Inferior parietal cortex (tissue), 1 donor: Measurements from ENCODE around the gene ANKRD11.
"Not testable (repeated sequence)": the region's sequence is repeated elsewhere in the genome, so short reads cannot be mapped to it uniquely, and the experiment has no call there.

Source experiments
- DNase-seq: peaks from one replicate; pipeline ENCODE4 v3.0.0-alpha.2; 2016; ENCODE audit errors: extremely low spot score

The ANKRD11 gene

DNA sequence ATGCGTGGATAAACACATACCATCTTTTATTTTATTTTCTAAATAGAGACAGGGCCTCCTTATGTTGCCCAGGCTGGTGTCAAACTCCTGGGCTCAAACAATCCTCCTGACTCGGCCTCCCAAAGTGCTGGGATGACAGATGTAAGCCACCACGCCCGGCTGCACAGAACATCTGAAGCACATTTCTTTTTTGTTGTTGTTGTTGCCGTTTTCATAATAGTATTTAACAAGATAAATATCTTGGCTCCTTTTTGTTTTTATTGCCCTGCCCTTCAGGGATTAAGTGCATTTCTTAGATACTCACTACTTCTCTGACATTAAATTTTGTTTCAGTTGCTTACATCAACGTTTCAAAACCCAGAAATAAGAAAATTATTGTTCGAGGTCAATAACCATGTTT lies 37.4 kb downstream of the ANKRD11 start:
- DNase-seq, result no peak

DNA sequence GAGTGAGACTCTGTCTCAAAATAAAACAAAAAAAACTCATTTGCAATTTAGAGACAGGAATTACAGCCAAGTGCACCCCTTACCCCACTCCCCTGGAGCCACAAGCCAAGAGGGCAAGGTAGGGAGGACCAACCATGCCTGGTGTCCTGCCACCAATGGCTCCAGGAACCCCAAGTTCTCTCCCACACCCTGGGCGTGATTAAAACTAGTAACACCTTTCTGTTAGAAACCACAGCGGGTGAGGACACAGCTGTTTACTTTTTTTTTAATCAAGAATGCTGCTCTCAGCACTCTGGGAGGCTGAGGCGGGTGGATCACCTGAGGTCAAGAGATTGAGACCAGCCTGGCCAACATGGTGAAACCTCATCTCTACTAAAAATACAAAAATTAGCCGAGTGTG lies 38.1 kb downstream of the ANKRD11 start:
- DNase-seq, result no peak

DNA sequence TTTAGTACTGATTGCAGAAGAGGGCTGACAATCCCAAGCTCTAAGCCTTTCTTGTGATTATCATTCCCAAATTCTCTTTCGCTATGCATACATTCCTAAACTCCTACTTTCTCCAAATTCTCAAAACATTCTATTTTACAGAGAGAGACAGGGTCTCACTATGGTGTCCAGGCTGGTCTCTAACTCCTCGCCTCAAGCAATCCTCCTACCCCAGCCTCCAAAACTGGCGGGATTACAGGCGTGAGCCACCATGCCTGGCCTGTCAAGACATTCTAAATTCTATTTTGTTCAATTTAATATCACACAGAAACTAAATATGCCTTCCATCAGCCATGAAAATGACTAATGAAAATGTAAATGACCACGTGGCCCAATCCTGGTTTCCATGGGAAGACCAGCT lies 39.8 kb downstream of the ANKRD11 start:
- DNase-seq, result no peak

- no peak for DNase-seq
Observed at GRCh38 chr16:89449726-89450335, 40.5 kb downstream of the ANKRD11 start.

DNA sequence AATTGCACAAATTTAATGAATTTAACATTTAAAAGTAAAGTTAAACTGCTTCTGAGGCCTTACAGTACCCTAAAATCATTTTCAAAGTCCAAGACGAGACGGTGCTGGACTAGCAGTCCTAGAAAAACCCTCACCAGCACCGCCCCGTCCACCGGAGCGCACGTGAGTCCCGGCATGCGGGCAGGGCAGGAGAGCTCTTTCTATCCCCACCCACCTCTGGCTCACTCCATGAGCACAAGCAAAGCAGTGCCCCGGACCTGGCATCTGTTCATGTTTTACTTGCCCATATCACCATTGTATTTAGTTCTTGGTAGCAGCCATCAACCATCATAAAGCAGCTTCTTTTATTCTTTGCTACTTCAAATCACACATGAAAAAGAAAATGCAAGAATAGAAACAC lies 41.7 kb downstream of the ANKRD11 start:
- no peak for DNase-seq

DNA sequence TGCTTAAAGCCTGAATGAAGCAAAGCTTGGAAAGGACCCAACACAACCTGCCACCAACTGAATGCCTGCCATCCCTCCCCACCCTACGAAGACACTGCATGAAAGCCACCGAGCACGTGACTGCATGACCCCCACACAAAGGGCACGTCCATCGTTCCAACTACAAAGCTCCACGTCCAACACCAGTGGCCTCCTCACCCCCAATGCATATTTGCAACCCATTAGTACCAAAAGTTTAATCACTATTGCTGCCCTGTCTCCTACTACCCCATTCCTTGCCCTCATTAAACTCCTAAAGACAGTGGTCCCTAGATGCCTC lies 43.4 kb downstream of the ANKRD11 start:
- DNase-seq, result no peak

DNA sequence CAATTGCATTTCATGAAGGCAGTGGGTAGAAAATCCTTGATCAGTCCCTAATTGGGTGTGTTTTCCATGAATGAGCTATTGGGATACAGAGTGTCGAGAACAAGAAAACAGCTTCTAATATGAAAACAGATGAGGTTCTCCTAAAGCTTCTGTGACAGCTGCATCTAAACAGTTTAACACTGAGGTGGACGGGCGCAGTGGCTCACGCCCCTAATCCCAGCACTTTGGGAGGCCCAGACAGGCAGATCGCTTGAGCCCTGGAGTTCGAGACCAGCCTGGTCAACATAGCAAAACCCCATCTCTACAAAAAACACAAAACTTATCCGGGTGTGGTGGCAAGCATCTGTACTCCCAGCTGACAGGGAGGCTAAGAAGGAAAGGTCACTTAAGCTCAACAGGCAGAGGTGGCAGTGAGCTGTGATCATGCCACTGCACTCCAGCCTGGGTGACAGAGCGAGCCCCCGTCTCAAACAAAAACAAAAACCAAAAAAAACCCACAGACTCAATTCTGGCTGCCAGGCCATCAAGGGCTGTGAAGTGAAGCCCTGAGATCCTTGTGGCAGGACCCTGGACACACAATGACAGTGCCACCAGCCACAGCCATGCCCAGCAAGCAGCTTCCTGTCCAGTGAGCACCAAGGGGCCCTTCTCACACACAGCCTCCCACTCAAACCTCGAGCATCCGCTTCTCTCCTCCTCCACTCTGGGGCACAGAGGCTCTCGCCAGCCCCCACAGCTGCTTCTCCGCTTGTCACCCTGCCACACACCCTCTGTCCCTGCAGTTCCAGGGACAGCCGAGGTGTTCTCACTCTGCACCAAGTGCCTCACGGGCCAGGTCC lies 44.0 kb downstream of the ANKRD11 start:
- no peak for DNase-seq

DNA sequence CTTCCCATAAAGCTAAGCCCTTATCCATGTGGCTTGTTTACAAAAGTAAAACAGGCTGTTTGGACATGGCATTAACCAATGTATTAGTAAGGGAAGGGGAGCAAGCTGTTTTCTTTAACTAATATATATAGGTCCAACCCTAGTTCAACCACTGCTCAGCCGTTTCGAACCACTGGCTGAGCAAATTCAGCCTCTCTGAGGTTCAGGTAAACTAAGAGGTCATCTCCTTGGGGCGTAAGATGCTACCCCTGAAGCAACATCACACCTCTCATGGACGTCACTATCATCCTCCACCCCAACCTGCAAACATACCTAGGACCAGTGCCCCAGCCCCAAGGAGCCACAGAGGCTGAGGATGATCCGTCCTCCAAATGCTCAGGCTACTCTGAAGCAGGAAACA lies 45.2 kb downstream of the ANKRD11 start:
- DNase-seq, result no peak

DNA sequence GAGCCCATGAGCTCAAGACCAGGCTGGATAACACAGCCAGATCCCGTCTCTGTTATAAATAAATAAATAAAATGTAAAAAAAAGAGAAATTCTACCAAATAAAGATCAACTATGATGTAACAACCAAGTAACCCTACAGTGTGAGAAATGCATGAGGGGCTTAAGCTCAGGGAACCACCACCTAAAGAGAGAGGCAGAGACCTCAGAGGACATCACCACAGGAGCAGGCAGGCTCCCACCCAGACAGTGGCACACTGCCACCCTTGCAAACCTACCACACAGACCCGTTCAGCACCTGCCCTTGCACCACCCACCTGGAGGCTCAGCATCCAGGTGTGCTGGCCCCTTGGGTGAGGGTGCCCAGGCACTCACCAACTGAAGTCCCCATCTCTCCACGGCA lies 45.6 kb downstream of the ANKRD11 start:
- no peak for DNase-seq

DNA sequence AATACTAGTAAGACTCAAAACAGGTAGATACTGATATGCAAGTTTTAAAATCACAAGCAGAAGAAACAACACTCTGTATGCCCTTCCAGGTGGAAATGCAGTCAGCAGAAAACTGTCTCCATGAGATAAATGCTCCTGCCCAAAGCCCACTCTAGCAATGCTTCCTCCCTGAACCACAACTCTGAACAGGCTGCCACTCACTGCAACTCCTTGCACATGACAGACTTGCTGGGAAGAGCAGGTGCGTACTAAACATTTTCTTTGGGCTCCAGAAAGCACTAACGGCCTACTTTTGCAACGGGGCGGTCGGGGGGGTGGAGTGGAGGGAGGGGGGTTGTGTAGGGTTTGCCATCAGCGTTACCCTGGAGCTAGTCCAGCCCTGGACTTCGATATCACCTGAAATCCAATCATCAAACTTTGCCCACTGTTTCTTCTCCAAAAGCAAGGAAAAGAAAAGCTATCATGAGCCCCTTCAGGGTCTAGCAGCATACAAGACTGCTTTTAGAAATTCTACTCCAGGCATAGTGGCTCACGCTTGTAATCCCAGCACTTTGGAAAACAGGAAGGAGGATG lies 46.1 kb downstream of the ANKRD11 start:
- DNase-seq, result no peak

GRCh38 chr16:89443727-89444084 lies 46.7 kb downstream of the ANKRD11 start:
- DNase-seq, result no peak

GRCh38 chr16:89442990-89443726 lies 47.2 kb downstream of the ANKRD11 start:
- DNase-seq, result no peak

DNA sequence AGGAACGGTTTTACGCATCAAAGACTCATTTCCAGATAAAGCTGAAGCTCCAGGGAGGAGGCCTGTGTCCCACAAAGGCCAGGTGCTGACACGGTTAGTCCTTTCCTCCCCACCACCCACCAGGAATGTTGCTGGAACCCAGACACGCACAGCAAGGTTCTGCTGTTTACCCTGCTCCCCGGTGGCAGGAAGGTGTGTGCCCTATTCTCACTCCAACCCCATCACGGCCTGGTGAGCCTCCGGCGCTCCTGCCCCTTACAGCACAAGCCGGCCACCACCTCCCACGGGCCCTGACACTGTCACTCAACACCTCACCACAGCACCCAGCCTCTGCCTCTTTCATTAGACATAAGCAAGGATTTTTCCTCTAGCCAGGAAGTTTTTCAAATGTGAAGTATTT lies 47.8 kb downstream of the ANKRD11 start:
- DNase-seq, result no peak

GRCh38 chr16:89439659-89440058 lies 50.7 kb downstream of the ANKRD11 start:
- no peak for DNase-seq

DNA sequence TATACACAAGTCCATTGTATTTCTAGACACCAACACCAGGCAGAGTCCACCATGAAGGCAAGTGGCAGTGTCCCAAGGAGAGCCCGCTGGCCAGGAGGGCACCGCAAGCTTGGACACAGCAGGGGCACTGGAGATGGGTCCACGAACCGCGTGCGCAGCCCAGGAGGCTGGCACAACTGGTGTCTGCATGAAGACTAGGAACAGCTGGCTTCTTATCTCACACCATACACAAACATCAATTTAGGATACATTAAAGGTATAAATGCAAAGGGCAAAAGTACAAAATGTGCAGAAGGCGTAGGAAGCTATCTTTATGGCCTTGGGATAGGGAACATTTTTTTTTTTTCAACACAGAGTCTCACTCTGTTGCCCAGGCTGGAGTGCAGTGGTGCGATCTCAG lies 52.4 kb downstream of the ANKRD11 start:
- DNase-seq, result no peak

DNA sequence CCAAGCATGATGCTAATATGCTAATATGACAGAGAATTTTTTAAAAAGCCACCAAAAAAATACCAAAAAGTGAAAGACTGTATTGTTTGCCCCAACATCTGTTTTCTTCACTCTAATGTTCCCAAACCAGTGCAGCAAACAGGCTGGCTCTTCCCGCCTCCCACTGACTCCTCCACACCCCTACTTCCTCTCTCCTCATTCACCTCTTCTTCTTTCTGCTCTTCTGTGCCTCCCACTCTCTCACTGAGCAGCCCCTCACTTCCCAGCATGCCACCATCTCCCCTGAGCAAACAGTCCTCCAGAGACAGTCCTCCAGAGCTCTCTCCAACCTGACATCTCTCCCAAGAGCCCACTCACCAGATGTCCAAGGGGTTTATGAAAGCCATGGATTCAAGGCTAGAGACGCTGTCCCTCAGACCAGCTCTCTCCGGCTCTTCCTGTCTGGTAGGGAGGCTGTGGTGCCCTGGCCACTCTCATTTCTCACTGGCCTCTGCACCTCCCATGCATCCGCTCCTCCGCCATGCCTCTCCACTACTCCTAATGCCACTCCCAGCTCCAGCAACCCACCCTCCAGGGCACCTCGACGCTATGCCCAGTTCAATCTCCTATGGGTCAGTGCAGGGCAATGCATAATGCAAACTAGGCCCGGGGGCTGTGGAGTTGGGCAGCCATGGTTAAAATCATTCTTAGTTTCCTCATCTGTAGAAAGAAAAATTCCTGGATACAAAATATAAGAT lies 52.9 kb downstream of the ANKRD11 start:
- DNase-seq, result no peak

DNA sequence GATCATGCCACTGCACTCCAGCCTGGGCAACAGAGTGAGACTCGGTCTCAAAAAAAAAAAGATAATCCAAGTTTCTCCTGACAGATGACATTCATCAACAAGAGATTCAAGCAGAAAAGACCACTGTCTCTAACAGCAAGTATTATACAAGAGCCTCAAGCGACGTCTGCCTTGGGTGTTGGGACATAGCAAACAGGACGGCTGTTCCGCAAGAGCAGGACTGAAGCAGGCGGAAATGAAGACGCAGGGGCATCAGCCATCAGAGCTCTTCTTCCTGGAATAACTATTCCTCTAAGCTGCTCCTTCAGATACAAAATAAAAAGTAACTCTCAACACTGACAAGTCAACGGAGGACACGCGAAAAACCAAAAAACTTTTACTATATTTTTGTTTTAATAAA lies 54.0 kb downstream of the ANKRD11 start:
- DNase-seq, result no peak

- DNase-seq, result not testable (repeated sequence)
Observed at GRCh38 chr16:89435059-89435458, 55.3 kb downstream of the ANKRD11 start.

DNA sequence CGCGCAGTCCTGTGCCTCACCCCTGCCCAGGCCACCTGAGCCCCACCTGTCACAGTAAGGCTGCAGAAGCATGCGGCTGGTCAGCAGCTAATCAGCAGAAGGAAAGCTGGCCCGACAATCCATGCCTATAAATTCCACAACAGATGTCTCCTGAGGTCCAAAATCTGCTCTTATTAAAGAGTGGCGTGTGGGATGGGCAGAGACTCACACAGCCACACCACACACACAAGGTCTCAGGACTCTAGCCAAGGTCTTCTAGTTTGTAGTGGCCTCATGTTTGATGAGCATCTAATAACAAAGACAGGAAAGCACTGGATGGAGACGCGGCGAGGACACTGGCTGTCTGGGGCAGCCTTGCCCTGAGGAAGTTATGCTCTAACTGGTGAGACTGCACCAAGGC lies 55.9 kb downstream of the ANKRD11 start:
- DNase-seq, result no peak

- not testable (repeated sequence) for DNase-seq
Observed at GRCh38 chr16:89433363-89433984, 56.9 kb downstream of the ANKRD11 start.

- DNase-seq, result no peak
Observed at GRCh38 chr16:89431630-89432029, 58.7 kb downstream of the ANKRD11 start.

GRCh38 chr16:89431158-89431584 lies 59.2 kb downstream of the ANKRD11 start:
- DNase-seq, result no peak
